ENCODE measurements around the gene FKBP7. TPM values are rescaled to one million over a fixed set of nuclear protein-coding genes. Genes with fewer than 3 reads are reported as not detected.

FKBP7 gene
- total and polyA plus RNA-seq, 2 of the 8 experiments (the other 6 are each of a cell fraction or from before 2014, with no cell fraction given), result 3.6 to 7.0 TPM

- no peak for TF ChIP-seq CHD7 (IDR thresholded peaks at IDR 0.05; ENCODE audit: insufficient replicate concordance, low read length)
- no peak for TF ChIP-seq SIRT6 (IDR thresholded peaks at IDR 0.05; ENCODE audit: low read length)
- no peak for TF ChIP-seq TAF7 (optimal IDR thresholded peaks at IDR 0.05; ENCODE audit: borderline replicate concordance, low read depth, low read length)
- no peak for TF ChIP-seq BRCA1 (IDR thresholded peaks at IDR 0.05; ENCODE audit: low read depth, low read length)
Measured at GRCh38 chr2:178506101-178506500, 27.7 kb upstream of the FKBP7 start (continued).

Measured in H1 (cell line).